Loucy (cell line): ENCODE results near the gene HEXD.

Experiments used
- EZH2phosphoT487 ChIP-seq: fragments of 200-600 bp; IDR thresholded peaks from 2 replicates; pipeline ENCODE4 v1.6.1; 2018; ENCODE audit warnings: antibody characterized with exemption, mild to moderate bottlenecking, moderate library complexity, borderline replicate concordance
- TF ChIP-seq, protein P1 (sequence below): fragments of 200-600 bp; sonication (generic); conservative IDR thresholded peaks from 2 replicates; pipeline ENCODE4 v1.5.1; 2014; ENCODE audit warnings: mild to moderate bottlenecking, antibody characterized with exemption, low read length

DNA sequence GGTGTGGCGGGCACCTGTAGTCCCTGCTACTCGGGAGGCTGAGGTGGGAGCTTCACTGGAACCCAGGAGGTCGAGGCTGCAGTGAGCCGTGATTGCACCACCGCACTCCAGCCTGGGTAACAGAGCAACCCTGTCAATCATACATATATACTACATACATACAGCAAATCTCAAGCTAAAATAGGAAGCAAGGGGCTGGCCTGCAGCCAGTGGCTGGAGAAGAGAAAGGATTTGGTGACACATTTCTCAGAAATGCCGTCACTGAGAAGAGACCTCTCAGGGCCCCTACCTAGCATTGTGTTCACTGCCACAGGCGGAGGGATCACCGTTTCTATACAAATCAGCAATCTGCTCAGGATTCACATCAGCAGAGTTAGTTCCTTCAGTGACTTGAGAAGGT, 57.3 kb downstream of the HEXD start:
- TF ChIP-seq, protein P1, sequence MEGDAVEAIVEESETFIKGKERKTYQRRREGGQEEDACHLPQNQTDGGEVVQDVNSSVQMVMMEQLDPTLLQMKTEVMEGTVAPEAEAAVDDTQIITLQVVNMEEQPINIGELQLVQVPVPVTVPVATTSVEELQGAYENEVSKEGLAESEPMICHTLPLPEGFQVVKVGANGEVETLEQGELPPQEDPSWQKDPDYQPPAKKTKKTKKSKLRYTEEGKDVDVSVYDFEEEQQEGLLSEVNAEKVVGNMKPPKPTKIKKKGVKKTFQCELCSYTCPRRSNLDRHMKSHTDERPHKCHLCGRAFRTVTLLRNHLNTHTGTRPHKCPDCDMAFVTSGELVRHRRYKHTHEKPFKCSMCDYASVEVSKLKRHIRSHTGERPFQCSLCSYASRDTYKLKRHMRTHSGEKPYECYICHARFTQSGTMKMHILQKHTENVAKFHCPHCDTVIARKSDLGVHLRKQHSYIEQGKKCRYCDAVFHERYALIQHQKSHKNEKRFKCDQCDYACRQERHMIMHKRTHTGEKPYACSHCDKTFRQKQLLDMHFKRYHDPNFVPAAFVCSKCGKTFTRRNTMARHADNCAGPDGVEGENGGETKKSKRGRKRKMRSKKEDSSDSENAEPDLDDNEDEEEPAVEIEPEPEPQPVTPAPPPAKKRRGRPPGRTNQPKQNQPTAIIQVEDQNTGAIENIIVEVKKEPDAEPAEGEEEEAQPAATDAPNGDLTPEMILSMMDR: no peak
- TF ChIP-seq EZH2phosphoT487: no peak
